GM21786 (cell line): ENCODE results near the gene CUL4A.
A peak's percentile ranks its signal among the peaks of the same experiment; 100 is the strongest.

Experiments
- ATAC-seq: cut with Tn5 transposase; IDR thresholded peaks from one replicate; pipeline ENCODE4 v1.9.1; 2021; ENCODE audit not compliant: unreplicated experiment

Gene CUL4A

DNA sequence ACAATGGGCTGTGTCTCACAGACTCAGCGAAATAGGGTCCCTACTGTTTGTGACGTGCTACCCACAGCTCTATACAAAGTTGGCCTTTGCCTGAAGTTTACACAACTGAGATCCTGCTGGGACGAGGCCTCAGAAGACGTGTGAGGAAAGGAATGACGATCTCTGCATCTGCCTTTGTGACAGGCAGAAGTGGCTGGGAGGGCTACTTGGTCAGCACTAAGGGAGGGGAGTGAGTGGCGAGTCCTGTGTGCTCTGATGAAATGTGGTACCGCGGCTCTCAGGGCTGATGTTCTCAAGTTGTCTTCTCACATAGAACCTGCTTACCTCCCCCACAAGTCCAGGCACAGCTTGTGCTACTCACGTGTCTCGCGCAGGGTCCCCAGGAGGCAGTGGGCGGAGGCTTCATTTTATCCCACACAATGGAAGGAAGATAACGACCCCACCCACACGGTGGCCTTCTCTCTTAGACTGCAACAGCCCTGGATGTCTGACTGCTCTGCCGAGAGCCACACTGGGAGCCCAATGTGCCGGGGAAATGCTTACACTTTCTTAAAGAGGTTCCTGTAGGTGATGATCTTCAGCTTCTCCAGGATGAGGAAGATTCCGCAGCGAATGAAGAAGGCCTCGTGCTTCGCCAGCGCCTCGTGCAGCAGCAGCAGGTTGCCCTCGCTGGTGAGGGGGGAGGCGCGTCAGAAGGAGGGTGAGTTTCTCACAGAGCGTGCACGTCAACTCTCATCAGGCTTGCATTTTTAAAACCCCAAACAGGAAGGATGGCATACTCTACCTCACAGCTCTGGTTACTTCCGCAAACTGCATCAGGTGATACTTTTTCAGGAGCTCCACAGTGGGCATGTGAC is 29.8 kb upstream of the CUL4A start:
- no peak for ATAC-seq

DNA sequence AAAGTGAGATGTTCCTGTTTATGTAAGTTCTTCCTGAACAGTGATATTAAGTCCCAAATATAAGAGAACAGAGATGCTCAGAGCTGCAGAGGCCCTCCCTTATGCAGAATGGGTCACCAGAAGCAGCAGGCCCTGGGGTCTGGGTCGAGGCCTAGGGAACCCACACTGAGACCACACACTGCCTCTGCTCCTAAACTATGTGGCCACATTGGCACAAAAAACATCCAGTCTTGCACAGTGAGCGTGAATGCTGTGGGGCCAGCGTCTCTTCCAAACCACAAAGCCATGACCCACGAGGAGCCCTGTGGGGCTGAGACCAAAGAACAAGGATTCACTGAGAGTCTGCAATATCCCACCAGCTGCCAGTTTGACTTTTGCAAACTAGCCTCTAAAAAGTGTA is 27.4 kb upstream of the CUL4A start:
- ATAC-seq = no peak

DNA sequence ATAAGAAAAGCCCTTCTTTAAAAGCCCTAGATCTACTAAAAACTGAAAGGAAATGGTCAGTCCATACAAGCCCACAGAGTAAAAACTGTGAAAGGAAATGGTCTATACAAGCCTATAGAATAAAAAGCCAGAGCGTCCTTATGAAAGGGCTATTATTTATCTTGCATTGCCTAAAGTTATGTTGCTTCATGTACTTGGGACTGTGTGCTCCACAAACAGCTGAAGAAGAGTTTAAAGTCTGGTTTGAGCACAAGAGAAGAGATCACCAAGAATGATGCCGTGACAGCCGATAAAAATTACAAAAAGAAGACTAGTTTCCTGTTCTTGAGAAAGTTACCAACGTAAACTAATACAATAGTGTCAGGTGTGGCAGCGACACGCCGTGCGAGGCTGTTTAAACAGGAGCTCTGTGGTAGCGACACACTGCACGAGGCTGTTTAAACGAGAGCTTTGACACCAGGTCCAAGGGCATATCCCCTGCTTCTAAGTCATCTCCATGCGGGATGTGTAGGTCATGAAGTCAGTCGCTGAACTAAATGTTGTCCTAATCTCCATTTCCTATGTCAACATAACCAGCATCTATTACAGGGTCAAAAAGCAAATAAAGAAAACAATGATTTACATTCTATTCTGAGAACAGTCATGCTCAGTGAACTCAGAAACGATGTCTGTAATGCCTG is 25.8 kb upstream of the CUL4A start:
- no peak for ATAC-seq

DNA sequence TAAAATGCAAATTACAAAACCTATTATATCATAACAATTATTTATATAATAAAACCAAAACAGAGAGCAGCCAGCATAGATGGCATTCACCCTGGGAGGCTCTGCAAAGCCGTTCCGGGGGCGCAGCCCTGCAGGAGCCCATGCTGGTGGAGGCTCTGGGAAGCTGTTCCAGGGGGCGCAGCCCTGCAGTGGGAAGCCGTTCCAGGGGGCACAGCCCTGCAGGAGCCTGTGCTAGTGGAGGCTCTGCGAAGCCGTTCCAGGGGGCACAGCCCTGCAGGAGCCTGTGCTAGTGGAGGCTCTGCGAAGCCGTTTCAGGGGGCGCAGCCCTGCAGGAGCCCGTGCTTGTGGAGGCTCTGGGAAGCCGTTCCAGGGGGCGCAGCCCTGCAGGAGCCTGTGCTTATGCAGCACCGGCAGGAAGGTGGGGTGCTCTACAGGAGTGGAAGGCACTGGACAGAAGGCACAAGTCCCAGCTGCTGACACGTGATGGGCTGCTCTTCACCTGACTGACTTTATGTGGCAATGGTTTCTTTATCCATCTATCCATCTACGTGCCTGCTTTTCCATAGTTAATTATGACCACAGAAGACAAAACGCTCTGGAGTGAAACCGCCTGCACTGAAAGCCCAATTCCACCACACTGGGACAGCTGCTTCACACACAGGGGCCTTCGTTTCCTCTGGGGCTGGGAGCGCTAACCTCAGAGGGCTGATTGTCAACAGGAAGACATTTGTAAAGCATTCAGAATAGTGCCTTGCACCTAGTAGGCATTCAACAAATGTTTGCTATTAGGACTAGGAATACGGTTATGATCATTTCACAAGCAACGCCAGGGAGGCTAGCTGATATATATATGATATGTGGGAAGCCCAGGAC is 24.6 kb upstream of the CUL4A start:
- no peak for ATAC-seq

DNA sequence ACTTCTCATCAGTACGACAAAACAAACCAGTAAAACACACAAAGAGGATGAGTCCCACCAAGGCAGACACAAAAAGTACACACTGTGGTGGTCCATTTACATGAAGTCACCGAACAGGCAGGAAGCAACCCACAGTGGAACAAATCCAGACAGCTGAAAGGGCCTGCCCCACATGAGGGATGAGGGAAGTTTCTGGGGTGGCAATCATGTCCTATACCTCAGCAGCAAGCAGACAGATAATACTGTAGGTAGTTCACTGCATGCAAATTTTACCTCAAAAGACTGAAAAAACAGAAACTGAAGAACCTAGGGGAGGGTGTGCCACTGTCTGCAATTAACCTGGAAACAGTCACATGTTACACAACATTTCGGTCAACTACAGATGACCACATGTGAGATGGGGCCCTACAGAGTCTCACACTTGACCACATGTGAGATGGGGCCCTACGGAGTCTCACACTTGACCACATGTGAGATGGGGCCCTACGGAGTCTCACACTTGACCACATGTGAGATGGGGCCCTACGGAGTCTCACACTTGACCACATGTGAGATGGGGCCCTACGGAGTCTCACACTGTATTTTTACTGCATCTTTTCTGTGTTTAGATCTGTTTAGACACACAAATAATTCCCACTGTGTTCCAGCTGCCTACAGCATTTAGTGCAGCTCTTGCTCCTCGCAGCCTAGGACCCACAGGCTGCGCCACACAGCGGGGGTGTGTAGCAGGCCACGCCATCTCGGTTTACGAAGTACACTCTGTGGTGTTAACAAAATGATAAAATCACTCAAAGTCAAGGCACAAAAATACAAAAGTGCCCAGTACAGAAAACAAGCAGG is 23.1 kb upstream of the CUL4A start:
- peak; percentile 95 for ATAC-seq

DNA sequence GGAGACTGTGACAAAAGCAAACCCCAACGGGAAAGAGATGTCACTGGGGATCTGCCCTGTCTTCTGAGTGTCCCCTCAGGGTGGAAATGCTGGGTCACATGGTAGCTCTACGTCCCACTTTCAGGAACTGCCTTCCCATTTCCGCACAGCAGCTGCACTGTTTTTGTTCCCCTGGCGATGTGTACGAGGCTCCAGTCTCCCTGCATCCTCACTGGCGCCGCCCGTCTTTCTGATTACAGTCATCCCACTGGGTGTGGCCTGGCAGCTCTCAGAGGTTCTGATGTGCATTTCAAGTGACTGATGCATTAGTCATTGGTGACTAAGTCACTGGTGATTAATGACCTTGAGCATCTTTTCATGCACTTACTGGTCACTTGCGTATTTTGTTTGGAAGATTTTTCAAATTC is 22.1 kb upstream of the CUL4A start:
- ATAC-seq = no peak

DNA sequence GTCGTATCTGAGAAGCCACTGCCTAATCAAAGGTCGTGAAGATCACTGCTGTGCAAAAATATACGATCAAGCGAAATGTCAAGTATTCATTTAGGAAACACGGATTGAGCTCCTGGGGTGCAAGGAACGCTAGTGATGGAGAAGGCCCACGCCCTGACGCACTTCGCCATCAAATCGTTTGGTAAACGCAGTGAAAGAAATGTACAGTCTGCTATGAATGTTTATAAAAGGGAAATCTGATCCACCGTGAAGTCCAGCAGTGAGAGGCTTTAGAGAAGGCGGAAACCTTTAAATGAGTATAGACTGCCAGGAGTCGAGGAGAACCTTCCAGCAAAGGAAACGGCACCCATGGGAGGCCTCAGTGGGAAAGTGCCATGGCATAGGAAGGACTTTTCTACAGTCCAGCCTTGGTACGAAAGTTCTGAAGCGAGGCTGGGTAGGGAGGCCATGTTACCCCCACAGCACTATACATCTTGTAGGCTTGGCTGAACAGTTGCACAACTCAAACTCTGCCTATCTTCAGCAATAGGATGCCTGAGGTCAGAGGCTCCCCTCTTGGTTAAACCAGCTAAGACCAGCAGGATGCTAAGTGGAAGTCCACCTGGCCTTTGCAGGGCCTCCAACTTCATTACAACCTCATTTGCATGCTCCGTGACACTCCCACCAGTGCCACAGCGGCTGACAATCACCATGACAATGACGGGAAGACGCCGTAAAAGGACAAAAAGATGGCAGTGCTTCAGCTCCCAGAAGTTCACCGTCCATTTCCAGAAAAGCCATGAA is 21.3 kb upstream of the CUL4A start:
- no peak for ATAC-seq

DNA sequence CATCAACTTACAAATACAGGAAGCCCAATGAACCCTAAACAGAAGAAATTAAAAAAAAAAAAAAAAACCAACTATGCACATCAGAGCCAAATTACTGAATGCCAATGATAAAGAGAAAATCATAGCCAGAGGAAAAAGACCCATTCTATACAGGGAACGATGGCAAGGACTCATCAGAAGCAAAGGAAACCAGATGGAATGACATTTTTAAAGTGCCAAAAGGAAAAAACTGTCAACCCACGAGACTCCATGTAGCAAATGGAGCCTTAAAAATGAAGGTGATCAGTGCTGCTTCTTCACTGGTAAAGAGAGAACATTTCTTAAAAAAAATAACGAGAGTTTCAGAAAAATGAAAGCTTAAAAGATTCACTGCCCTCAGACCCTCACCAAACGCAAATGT is 19.2 kb upstream of the CUL4A start:
- ATAC-seq = no peak

DNA sequence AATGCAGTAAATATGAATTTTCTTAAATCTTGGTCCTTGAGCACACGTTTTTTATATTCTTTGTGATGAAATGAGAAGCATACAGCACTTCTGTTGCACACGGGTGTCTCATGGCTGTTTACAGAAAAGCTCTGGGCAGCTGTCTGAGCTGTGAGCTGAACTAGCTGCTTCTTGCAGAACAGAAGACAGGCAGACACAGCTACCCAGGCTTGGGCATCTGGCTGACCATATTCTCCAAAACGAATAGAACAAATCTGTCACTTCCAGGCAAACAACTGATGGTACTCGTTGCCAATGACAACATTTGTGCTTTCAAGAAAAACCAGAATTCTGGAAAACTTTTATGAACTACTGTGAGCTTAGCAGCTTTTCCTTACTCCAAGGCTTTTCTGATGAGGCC is 17.1 kb upstream of the CUL4A start:
- no peak for ATAC-seq

DNA sequence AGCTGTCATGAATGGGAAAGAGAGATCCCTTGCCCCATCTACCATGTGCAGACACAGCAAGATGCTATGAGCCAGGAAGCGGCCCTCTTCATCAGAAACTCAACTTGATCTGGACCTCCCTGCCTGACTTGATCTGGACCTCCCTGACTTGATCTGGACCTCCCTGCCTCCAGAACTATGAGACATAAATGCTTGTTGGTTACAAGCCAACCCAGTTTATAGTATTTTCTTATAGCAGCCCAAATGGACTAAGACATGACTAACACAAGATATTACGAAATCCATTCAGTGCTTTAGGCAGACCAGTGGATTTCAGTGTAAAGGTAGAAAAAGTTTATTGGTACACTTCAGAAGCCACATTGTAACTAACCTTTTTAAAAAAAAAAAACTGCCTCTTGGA is 16.5 kb upstream of the CUL4A start:
- ATAC-seq = no peak

DNA sequence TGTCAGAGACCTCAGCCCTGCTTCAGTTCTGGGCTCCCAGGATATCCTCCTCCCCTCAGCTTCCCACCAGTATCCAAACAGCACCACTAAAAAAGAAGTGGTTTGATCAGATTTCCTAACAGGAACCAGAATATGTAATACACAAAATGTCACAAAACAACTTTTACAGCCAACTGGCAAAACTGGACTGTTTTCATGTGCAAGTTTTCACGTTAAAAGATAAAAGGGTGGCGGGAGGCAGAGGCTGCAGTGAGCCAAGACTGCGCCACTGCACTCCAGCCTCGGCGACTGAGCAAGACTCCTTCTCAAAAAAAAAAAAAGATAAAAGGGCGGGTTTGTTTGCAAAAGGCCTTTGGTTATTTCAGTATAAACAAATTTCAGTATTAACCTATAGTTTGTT is 14.1 kb upstream of the CUL4A start:
- no peak for ATAC-seq

DNA sequence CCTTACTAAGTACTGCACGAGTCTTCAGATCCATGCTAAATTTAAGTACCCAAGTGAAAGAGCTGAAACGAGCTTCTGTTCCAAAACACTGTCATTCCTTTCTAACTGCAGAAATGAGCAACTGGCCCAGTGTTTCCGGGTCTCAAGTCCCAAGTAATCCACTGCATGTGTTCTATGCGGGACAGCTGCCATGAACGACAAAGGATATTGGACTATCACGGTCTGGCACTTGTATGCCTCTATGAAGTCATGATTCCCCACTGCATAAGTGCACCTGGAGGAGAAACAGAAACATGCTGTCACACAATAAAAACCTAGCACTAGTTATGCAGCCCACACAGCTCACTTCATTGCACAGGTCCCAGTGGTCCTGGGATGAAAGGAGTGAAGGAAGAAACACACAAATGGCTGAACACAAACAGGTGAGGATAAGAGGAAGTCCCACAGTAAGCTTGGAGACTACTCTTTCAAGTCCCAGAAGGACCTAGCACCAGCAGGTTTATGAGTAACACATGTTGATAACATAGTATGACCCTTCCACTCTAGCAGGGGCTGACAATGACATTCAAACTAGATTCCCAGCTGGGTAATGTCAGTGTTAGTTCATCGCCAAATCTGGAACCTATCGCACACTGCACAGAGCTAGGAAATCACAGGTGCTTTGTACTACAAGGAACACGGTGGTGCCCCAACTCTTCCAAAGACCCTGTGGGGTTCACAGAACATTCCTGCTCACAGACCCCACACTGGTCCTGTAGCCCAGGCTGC is 12.3 kb upstream of the CUL4A start:
- ATAC-seq = no peak

DNA sequence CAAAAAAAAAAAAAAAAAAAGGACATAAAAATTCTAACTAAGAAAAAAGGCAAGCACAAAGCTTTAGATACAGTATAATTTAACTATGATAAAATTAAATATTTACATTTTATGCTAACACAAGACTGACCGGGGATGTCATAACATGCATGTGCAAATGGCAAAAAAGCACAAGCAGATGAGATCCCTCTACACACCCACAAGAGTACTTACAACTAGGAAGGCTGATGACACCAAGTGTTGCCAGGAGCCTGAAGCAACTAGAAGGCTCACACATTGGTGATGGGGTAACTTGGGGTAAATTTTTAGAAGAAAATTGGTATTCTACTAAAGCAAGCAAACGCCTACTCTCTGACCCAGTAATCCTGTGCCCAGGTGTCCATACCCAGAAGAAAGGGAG is 7.6 kb upstream of the CUL4A start:
- ATAC-seq = no peak

DNA sequence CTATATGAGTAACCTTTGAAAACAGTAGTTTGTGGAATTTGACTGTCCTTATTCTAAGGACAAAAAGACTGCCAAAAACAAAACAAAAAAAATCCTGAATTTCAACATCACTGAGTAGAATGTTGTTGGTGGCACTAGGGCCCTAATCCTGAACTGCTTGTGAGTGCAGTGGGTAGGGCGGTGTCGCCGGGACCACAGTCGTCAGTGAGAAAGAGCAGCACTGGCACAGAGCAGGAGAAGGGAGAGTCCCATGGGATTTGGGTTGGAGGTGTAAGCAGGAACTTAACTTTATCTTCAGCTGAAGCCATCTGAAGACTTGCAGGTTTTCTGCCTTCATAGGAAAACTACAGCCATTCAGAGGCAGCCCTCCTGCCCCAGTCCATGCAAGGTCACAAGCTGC is 6.5 kb upstream of the CUL4A start:
- ATAC-seq = no peak

DNA sequence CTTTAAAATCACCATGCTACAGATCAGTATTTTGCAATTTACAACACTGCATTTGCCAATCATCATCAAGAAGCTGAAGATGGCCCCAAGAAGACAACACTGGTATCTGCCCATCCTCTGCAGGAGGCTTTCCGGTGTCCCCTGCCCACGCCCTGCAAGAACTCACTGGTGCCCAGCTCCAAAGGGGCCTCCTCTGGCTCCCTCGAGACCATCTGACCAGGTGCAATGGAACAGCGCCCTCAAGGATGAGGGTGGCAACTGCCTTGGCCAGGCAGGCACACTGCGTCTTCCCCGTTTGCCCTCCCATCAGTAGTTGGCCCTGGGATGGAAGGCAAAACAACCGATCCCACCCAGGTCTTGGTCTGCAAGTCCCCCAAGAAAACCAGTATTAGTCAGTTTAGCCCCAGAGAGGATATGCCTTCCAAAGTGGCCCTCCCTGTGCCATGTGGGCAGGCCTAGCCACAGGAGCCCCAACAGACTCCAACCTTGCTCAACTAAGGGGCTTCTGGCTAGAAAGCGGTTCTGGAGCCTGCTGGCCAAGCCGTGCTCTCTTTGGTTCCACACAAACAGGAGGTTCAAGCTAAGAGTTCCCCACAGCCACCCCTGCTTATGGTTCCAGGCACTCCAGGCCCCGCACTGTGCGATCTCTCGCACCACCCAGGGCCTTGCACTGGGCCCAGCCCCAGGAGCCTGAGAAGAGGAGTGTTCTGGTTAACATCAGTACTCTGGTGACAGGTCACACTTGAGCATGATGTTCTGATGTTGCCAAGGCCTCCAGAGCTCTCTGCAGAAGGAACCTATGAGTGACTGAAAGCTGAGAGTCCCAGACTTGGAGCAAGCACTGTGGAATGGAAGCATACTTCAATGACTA is 5.7 kb upstream of the CUL4A start:
- ATAC-seq = no peak

DNA sequence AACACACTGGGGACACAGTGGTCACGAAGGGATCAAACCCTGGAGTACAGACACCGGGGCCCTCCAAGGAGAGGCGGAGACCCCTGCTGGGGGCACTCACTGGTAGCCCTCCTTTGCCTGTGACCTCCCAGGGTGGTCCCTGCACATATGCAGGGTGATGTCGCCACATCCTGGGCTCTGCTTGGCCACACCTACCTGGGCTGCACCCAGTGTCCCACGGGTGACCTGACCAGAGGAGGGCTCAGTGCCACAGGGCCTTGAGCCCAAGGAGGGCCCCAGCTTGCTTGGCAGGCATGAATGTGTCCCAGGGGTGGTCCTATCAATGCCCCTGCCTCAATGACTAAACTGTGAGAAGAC is 5.1 kb upstream of the CUL4A start:
- no peak for ATAC-seq

DNA sequence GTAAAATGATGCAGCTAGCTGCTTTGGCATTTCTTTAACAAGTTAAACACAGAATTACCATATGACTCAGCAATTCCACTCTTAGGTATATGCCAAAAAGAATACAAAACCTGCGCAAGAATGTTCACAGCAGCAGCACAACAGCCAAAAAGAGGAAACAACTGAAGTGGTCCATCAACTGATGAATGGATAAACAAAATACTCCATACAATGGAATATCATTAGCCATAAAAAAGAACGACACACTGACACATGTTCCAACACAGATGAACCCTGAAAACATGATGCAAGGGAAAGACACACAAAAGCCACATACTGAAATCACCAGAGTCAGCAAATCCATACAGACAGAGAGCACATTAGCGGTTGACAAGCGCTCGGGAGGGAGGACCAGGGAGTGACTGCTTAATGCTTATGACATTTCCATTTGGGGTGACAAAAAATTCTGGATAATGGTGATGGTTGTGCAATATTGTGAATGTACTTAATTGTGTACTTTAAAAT is 3.9 kb upstream of the CUL4A start:
- ATAC-seq = no peak

DNA sequence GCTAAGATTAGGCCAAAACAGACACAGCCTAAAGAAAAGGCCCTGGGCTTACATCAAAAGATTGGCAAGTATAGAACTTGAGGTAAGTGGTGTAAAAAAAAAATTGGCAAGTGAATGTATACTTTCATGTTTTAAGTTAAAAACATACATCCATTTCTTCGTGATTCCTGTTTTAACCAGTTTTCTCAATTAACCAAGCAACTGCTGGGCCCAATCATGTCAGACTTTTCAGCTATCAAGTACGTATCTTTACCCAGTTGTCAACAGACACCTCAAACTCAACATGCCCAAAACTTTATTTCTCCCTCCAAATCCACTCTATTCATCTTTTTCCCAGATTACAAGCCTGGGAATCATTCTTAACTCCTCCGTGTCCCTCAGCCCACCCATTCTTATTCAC is 2.0 kb upstream of the CUL4A start:
- no peak for ATAC-seq
